WTC11 (cell line): ENCODE results near the gene TGFBR2. TPM values are rescaled to one million over a fixed set of nuclear protein-coding genes. Genes with fewer than 3 reads are reported as not detected.
A peak's percentile ranks its signal among the peaks of the same experiment; 100 is the strongest.

Source experiments
- ATAC-seq: fragments of 200-7000 bp; cut with Tn5 transposase; 2 replicates; pipeline ENCODE4 v1.10.0; 2021; ENCODE audit warnings: mild to moderate bottlenecking, moderate library complexity
- CTCF ChIA-PET: fragments of 300-600 bp; sonication (Branson Sonifier 250); formaldehyde crosslinking; loops from one replicate; lab custom pipeline; 2021; ENCODE audit warnings: antibody characterized with exemption; lab: Charles Lee
- POLR2A ChIA-PET: fragments of 350-600 bp; sonication (Branson Sonifier 250); formaldehyde crosslinking; loops from one replicate; lab custom pipeline; 2021; ENCODE audit warnings: antibody characterized with exemption; lab: Charles Lee
- DNase-seq: peaks from one replicate; pipeline ENCODE4 v3.0.0; 2021; ENCODE audit warnings: low spot score
- H3K27ac Mint-ChIP-seq: 2 replicates; pipeline ENCODE4 v1.8.0; 2021; ENCODE audit warnings: mixed read lengths
- H3K27me3 Mint-ChIP-seq: 2 replicates; pipeline ENCODE4 v1.8.0; 2021; ENCODE audit warnings: low read depth, mild to moderate bottlenecking, moderate library complexity, mixed read lengths
- H3K36me3 Mint-ChIP-seq: 2 replicates; pipeline ENCODE4 v1.8.0; 2021; ENCODE audit warnings: mixed read lengths
- H3K4me1 Mint-ChIP-seq: 2 replicates; pipeline ENCODE4 v1.8.0; 2022; ENCODE audit warnings: mixed read lengths
- H3K4me3 Mint-ChIP-seq: 2 replicates; pipeline ENCODE4 v1.8.0; 2021; ENCODE audit warnings: mild to moderate bottlenecking, moderate library complexity, mixed read lengths
- H3K9me3 Mint-ChIP-seq: 2 replicates; pipeline ENCODE4 v1.8.0; 2021; ENCODE audit warnings: mixed read lengths
- E2F1 ChIP-seq: sonication (generic); formaldehyde crosslinking; IDR thresholded peaks from 2 replicates; pipeline ENCODE4 v1.8.0; 2022; ENCODE audit warnings: mild to moderate bottlenecking, missing genetic modification reagents
- EMX1 ChIP-seq: fragments of 250-450 bp; sonication (Bioruptor Pico); IDR thresholded peaks from 2 replicates; pipeline ENCODE4 v1.8.0; 2021; ENCODE audit warnings: mild to moderate bottlenecking
- ERG ChIP-seq: fragments of 250-450 bp; sonication (Bioruptor Pico); IDR thresholded peaks from 2 replicates; pipeline ENCODE4 v1.8.0; 2021; ENCODE audit warnings: mild to moderate bottlenecking
- ETV6 ChIP-seq: sonication (generic); formaldehyde crosslinking; IDR thresholded peaks from 2 replicates; pipeline ENCODE4 v1.8.1; 2022; ENCODE audit warnings: mild to moderate bottlenecking, missing genetic modification reagents
- FOXK1 ChIP-seq: sonication (generic); formaldehyde crosslinking; IDR thresholded peaks from 2 replicates; pipeline ENCODE4 v1.8.0; 2022; ENCODE audit warnings: mild to moderate bottlenecking, moderate library complexity, missing genetic modification reagents
- FOXP1 ChIP-seq: sonication (generic); formaldehyde crosslinking; IDR thresholded peaks from 2 replicates; pipeline ENCODE4 v1.8.0; 2022; ENCODE audit warnings: missing genetic modification reagents, mild to moderate bottlenecking, moderate library complexity, borderline replicate concordance
- GABPB1 ChIP-seq: sonication (generic); formaldehyde crosslinking; IDR thresholded peaks from 2 replicates; pipeline ENCODE4 v1.8.1; 2023; ENCODE audit warnings: mild to moderate bottlenecking, missing genetic modification reagents
- GRHL2 ChIP-seq: fragments of 250-450 bp; sonication (Bioruptor Pico); IDR thresholded peaks from 2 replicates; pipeline ENCODE4 v1.8.0; 2022; ENCODE audit warnings: mild to moderate bottlenecking, moderate library complexity; ENCODE audit not compliant: insufficient replicate concordance, severe bottlenecking
- HMGXB4 ChIP-seq: sonication (generic); formaldehyde crosslinking; IDR thresholded peaks from 2 replicates; pipeline ENCODE4 v1.8.1; 2023; ENCODE audit warnings: mild to moderate bottlenecking, moderate library complexity, missing genetic modification reagents
- JUN ChIP-seq: sonication (generic); formaldehyde crosslinking; IDR thresholded peaks from 2 replicates; pipeline ENCODE4 v1.8.0; 2023; ENCODE audit warnings: mild to moderate bottlenecking, missing genetic modification reagents
- KAT7 ChIP-seq: sonication (generic); formaldehyde crosslinking; IDR thresholded peaks from 2 replicates; pipeline ENCODE4 v1.8.1; 2023; ENCODE audit warnings: missing genetic modification reagents, mild to moderate bottlenecking, borderline replicate concordance
- NFATC4 ChIP-seq: fragments of 250-450 bp; sonication (Bioruptor Pico); IDR thresholded peaks from 2 replicates; pipeline ENCODE4 v1.9.0; 2021; ENCODE audit warnings: mild to moderate bottlenecking
- NFYB ChIP-seq: sonication (generic); formaldehyde crosslinking; conservative IDR thresholded peaks from 2 replicates; pipeline ENCODE4 v1.8.0; 2022; ENCODE audit warnings: low read depth, missing genetic modification reagents
- ZNF232 ChIP-seq: sonication (generic); formaldehyde crosslinking; IDR thresholded peaks from 2 replicates; pipeline ENCODE4 v1.8.0; 2022; ENCODE audit warnings: mild to moderate bottlenecking, missing genetic modification reagents
- ZNF423 ChIP-seq: fragments of 250-450 bp; sonication (Bioruptor Pico); IDR thresholded peaks from 2 replicates; pipeline ENCODE4 v2.1.2; 2022; ENCODE audit warnings: mild to moderate bottlenecking, moderate library complexity
- total RNA-seq: library from RNA; stranded (reverse); gene quantifications from 3 replicates; pipeline ENCODE4 v1.2.3, GENCODE V29; 2021
- TF ChIP-seq, protein P1 (sequence below): sonication (generic); formaldehyde crosslinking; IDR thresholded peaks from 2 replicates; pipeline ENCODE4 v1.8.0; 2022; ENCODE audit warnings: missing genetic modification reagents
- TF ChIP-seq, protein P2 (sequence below): sonication (generic); formaldehyde crosslinking; conservative IDR thresholded peaks from 2 replicates; pipeline ENCODE4 v1.8.1; 2023; ENCODE audit warnings: mild to moderate bottlenecking, low read depth, missing genetic modification reagents, moderate library complexity

Gene TGFBR2
- total RNA-seq, 1 experiment from 2014 or later, result 9.6 TPM

GRCh38 chr3:30577788-30578187 lies 28.6 kb upstream of the TGFBR2 start (continued):
- TF ChIP-seq EMX1, result no peak
- TF ChIP-seq FOXP1 (CRISPR knock-in tag), result no peak
- no peak for TF ChIP-seq HMGXB4
- TF ChIP-seq E2F1 (CRISPR knock-in tag), result no peak
- no peak for TF ChIP-seq KAT7 (CRISPR knock-in tag)
- no peak for TF ChIP-seq NFYB
- TF ChIP-seq ZNF423 (CRISPR knock-in tag), result no peak
- TF ChIP-seq, protein P1, sequence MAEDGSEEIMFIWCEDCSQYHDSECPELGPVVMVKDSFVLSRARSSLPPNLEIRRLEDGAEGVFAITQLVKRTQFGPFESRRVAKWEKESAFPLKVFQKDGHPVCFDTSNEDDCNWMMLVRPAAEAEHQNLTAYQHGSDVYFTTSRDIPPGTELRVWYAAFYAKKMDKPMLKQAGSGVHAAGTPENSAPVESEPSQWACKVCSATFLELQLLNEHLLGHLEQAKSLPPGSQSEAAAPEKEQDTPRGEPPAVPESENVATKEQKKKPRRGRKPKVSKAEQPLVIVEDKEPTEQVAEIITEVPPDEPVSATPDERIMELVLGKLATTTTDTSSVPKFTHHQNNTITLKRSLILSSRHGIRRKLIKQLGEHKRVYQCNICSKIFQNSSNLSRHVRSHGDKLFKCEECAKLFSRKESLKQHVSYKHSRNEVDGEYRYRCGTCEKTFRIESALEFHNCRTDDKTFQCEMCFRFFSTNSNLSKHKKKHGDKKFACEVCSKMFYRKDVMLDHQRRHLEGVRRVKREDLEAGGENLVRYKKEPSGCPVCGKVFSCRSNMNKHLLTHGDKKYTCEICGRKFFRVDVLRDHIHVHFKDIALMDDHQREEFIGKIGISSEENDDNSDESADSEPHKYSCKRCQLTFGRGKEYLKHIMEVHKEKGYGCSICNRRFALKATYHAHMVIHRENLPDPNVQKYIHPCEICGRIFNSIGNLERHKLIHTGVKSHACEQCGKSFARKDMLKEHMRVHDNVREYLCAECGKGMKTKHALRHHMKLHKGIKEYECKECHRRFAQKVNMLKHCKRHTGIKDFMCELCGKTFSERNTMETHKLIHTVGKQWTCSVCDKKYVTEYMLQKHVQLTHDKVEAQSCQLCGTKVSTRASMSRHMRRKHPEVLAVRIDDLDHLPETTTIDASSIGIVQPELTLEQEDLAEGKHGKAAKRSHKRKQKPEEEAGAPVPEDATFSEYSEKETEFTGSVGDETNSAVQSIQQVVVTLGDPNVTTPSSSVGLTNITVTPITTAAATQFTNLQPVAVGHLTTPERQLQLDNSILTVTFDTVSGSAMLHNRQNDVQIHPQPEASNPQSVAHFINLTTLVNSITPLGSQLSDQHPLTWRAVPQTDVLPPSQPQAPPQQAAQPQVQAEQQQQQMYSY (CRISPR knock-in tag), result no peak

DNA sequence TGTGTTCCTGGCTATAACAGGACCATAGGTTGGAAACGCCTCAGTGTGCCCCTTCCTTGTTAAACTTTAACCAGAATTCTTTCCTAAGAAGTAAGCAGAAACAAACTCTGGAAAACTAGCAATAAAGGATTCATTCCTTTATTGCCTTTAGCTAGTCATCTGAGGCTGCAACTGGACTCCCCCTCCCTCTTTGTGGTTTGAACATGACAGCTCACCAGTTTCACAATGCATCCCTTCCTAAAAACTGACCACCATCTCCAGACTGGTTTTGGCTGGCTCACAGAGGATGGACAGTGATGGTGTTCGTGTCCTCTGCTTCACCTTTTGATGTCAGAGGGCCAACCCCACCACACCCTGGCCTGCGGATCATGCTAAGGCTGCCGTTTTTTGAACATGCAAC lies 27.9 kb upstream of the TGFBR2 start:
- ATAC-seq (no peak), DNase-seq (no peak)
- ChIA-PET CTCF (no interaction called here), POLR2A (no interaction called here)
- Mint-ChIP-seq H3K4me3 (no peak overlapping the region), H3K4me1 (peaks cover 17% of the 10 kb centered on the region), H3K9me3 (no peaks in the 10 kb centered on the region), H3K36me3 (no peaks in the 10 kb centered on the region), H3K27ac (no peak overlapping the region), H3K27me3 (no peaks in the 10 kb centered on the region; the same call in 1 of the 2 replicates)
- TF ChIP-seq GABPB1 (CRISPR knock-in tag) (peak; percentile 20; the same call in 1 of the 2 replicates), ERG (no peak)

- ChIA-PET POLR2A (no interaction called here), CTCF (no interaction called here)
- H3K4me3 Mint-ChIP-seq, result no peak overlapping the region
- no peaks in the 10 kb centered on the region for H3K9me3 Mint-ChIP-seq
- H3K27me3 Mint-ChIP-seq, result no peaks in the 10 kb centered on the region; the same call in 1 of the 2 replicates
- peaks cover 17% of the 10 kb centered on the region for H3K4me1 Mint-ChIP-seq
- H3K36me3 Mint-ChIP-seq, result no peaks in the 10 kb centered on the region
- no peak for ATAC-seq
- no peak overlapping the region for H3K27ac Mint-ChIP-seq
- DNase-seq, result no peak
- TF ChIP-seq FOXK1 (CRISPR knock-in tag) (no peak), NFATC4 (CRISPR knock-in tag) (no peak), E2F1 (CRISPR knock-in tag) (no peak), ZNF232 (CRISPR knock-in tag) (no peak), JUN (CRISPR knock-in tag) (no peak), GRHL2 (CRISPR knock-in tag) (no peak), ETV6 (CRISPR knock-in tag) (no peak)
- TF ChIP-seq, protein P2, sequence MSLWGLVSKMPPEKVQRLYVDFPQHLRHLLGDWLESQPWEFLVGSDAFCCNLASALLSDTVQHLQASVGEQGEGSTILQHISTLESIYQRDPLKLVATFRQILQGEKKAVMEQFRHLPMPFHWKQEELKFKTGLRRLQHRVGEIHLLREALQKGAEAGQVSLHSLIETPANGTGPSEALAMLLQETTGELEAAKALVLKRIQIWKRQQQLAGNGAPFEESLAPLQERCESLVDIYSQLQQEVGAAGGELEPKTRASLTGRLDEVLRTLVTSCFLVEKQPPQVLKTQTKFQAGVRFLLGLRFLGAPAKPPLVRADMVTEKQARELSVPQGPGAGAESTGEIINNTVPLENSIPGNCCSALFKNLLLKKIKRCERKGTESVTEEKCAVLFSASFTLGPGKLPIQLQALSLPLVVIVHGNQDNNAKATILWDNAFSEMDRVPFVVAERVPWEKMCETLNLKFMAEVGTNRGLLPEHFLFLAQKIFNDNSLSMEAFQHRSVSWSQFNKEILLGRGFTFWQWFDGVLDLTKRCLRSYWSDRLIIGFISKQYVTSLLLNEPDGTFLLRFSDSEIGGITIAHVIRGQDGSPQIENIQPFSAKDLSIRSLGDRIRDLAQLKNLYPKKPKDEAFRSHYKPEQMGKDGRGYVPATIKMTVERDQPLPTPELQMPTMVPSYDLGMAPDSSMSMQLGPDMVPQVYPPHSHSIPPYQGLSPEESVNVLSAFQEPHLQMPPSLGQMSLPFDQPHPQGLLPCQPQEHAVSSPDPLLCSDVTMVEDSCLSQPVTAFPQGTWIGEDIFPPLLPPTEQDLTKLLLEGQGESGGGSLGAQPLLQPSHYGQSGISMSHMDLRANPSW (CRISPR knock-in tag), result no peak
Measured at GRCh38 chr3:30578986-30579579, 27.3 kb upstream of the TGFBR2 start.
